WERI-Rb-1 (cell line): Measurements from ENCODE around the gene ABCA3.

Experiments used
- DNase-seq: peaks from one replicate; pipeline ENCODE4 v3.0.0-alpha.2; 2020
- H3K27ac ChIP-seq: fragments of 250-450 bp; sonication (Bioruptor Pico); 2 replicates; pipeline ENCODE4 v1.5.1; 2020; ENCODE audit warnings: mild to moderate bottlenecking, moderate library complexity
- H3K27me3 ChIP-seq: fragments of 250-450 bp; sonication (Bioruptor Pico); 2 replicates; pipeline ENCODE4 v1.5.1; 2021; ENCODE audit warnings: mild to moderate bottlenecking, low read depth, moderate library complexity; ENCODE audit not compliant: insufficient read depth, severe bottlenecking
- H3K36me3 ChIP-seq: fragments of 250-450 bp; sonication (Bioruptor Pico); 2 replicates; pipeline ENCODE4 v1.5.1; 2020; ENCODE audit warnings: mild to moderate bottlenecking, moderate library complexity
- H3K4me3 ChIP-seq: 2 replicates; pipeline ENCODE4 v1.5.1; 2011; ENCODE audit warnings: low read depth, mild to moderate bottlenecking, control low read depth, low read length
- H3K9me3 ChIP-seq: fragments of 250-450 bp; sonication (Bioruptor Pico); 2 replicates; pipeline ENCODE4 v1.5.1; 2021; ENCODE audit warnings: mild to moderate bottlenecking, moderate library complexity; ENCODE audit not compliant: severe bottlenecking
- TF ChIP-seq, protein P1 (sequence below): IDR thresholded peaks from 2 replicates; pipeline ENCODE4 v1.5.1; 2011; ENCODE audit warnings: low read depth, mild to moderate bottlenecking, control low read depth, inconsistent platforms, low read length

ABCA3 gene

DNA sequence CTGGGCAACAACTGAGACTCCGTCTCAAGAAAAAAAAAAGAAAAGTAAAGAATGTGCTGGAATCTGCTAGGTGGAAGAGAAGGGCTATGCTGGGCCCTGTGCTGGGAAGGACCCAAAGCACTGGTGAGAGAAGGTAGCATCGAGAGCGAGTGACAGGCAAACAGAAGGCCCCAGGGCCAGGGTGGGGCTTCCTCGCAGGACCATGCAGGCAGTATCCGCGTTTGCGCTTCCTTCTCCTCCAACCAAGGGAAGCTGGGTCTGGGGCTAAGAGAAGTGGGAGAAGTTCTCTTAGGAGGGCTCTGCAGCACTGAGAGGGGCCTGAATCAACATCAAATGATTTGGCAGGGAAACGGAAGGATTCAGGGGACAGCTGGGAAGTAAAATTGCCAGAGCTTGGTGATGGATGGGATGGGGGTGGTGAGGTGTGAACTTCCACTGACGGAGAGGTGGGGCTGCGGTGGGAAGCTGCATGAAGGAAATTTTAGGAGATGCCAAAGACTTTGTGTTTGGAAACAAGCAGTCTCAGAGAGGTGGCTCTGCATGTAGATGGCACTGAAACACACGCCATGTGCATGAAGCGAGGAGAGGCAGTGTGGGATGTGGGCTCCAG, 83.9 kb downstream of the ABCA3 start:
- H3K27ac ChIP-seq = no peak overlapping the region
- TF ChIP-seq, protein P1, sequence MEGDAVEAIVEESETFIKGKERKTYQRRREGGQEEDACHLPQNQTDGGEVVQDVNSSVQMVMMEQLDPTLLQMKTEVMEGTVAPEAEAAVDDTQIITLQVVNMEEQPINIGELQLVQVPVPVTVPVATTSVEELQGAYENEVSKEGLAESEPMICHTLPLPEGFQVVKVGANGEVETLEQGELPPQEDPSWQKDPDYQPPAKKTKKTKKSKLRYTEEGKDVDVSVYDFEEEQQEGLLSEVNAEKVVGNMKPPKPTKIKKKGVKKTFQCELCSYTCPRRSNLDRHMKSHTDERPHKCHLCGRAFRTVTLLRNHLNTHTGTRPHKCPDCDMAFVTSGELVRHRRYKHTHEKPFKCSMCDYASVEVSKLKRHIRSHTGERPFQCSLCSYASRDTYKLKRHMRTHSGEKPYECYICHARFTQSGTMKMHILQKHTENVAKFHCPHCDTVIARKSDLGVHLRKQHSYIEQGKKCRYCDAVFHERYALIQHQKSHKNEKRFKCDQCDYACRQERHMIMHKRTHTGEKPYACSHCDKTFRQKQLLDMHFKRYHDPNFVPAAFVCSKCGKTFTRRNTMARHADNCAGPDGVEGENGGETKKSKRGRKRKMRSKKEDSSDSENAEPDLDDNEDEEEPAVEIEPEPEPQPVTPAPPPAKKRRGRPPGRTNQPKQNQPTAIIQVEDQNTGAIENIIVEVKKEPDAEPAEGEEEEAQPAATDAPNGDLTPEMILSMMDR = no peak
- no peaks in the 10 kb centered on the region for H3K9me3 ChIP-seq
- H3K4me3 ChIP-seq = no peak overlapping the region
- DNase-seq = no peak
- H3K27me3 ChIP-seq = no peaks in the 10 kb centered on the region
- peaks cover 96% of the 10 kb centered on the region for H3K36me3 ChIP-seq

DNA sequence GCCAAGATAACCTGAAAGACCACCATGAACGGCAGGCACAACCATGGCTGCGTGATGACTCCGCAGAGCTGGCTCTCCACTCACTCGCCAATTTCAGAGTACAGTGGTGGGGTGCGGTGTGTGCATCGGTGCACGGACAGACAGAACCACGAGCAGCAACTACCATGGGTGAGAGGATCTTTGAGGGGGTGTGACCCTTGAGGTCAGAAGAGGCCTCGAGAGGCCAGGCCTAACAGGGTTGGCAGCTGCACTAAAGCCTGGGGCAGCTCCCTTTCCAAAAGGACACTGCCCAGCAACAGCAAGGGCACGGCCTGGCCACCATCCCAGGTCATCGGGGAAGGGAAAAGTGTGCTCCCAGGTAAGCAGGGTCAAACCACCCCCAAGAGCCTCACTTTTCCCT, 87.2 kb downstream of the ABCA3 start:
- Histone ChIP-seq H3K4me3 (no peak overlapping the region), H3K27ac (no peak overlapping the region), H3K36me3 (peaks cover 83% of the 10 kb centered on the region), H3K9me3 (no peaks in the 10 kb centered on the region), H3K27me3 (no peaks in the 10 kb centered on the region)
- no peak for DNase-seq
- TF ChIP-seq, protein P1 = no peak

DNA sequence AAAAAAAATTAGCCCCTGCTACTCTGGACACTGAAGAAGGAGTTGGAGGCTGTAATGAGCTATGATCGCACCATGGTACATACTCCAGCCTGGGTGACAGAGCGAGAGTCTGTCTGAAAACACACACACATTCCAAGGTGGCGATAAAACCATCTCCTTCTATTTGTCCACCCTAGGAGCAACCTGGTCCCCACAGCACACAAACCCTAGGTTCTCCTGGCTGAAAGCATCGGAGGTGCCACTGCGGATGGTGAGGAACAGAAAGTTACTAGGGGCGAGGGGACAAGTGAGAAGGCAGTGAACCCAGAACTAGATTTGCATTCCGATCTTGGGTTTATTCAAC, 87.8 kb downstream of the ABCA3 start:
- DNase-seq = no peak
- TF ChIP-seq, protein P1 = no peak
- H3K27me3 ChIP-seq = no peaks in the 10 kb centered on the region
- H3K27ac ChIP-seq = no peak overlapping the region; the same call in 1 of the 2 replicates
- no peak overlapping the region for H3K4me3 ChIP-seq
- H3K36me3 ChIP-seq = peaks cover 79% of the 10 kb centered on the region
- no peaks in the 10 kb centered on the region for H3K9me3 ChIP-seq

- DNase-seq = peak; percentile 95
- peak within 1 kb of the TSS; percentile 63 for H3K4me3 ChIP-seq
- no peaks in the 10 kb centered on the region for H3K9me3 ChIP-seq
- H3K27me3 ChIP-seq = no peaks in the 10 kb centered on the region
- H3K36me3 ChIP-seq = peaks cover 76% of the 10 kb centered on the region
- peak within 1 kb of the TSS; percentile 88 for H3K27ac ChIP-seq
- TF ChIP-seq, protein P1 = peak; percentile 70
Observed at GRCh38 chr16:2251296-2252111, 89.0 kb downstream of the ABCA3 start, which contains the start of gene ECI1. TSS of gene ECI1 (minus strand) at chr16:2251587. CDS start at chr16:2251566, 21 bp downstream.

GRCh38 chr16:2250652-2251295, 89.8 kb downstream of the ABCA3 start:
- H3K4me3 ChIP-seq = peak overlapping the region; percentile 63
- H3K36me3 ChIP-seq = peaks cover 76% of the 10 kb centered on the region
- peak overlapping the region; percentile 88 for H3K27ac ChIP-seq
- H3K9me3 ChIP-seq = no peaks in the 10 kb centered on the region
- no peak for DNase-seq
- no peaks in the 10 kb centered on the region for H3K27me3 ChIP-seq
- TF ChIP-seq, protein P1 = no peak
